ENCODE results near the gene TMEM9.

The TMEM9 gene

GRCh38 chr1:201110138-201110537 lies 44.1 kb downstream of the TMEM9 start:
- no peak for DNase-seq
- Histone ChIP-seq H3K4me1 (ENCODE audit: control insufficient read depth, insufficient read depth, low read length, poor library complexity, severe bottlenecking) (peaks cover 5% of the 10 kb centered on the region), H3K9me3 (ENCODE audit: control insufficient read depth, low read length) (no peaks in the 10 kb centered on the region), H3K27ac (ENCODE audit: insufficient read depth, low read length, poor library complexity, severe bottlenecking) (no peak overlapping the region), H3K36me3 (ENCODE audit: control insufficient read depth, insufficient read depth, low read length) (no peaks in the 10 kb centered on the region), H3K4me3 (ENCODE audit: insufficient read depth, low read depth, low read length, poor library complexity, severe bottlenecking) (no peak overlapping the region), H3K27me3 (replicated peaks; ENCODE audit: control insufficient read depth, insufficient read depth, low read length, poor library complexity, severe bottlenecking) (no peaks in the 10 kb centered on the region)

GRCh38 chr1:201109651-201110050 lies 44.6 kb downstream of the TMEM9 start:
- H3K4me3 ChIP-seq (ENCODE audit: insufficient read depth, low read depth, low read length, poor library complexity, severe bottlenecking), result no peak overlapping the region
- no peaks in the 10 kb centered on the region for H3K9me3 ChIP-seq (ENCODE audit: control insufficient read depth, low read length)
- H3K36me3 ChIP-seq (ENCODE audit: control insufficient read depth, insufficient read depth, low read length), result no peaks in the 10 kb centered on the region
- no peak overlapping the region for H3K27ac ChIP-seq (ENCODE audit: insufficient read depth, low read length, poor library complexity, severe bottlenecking)
- no peaks in the 10 kb centered on the region for H3K27me3 ChIP-seq (replicated peaks; ENCODE audit: control insufficient read depth, insufficient read depth, low read length, poor library complexity, severe bottlenecking)
- no peak for DNase-seq
- peaks cover 3% of the 10 kb centered on the region for H3K4me1 ChIP-seq (ENCODE audit: control insufficient read depth, insufficient read depth, low read length, poor library complexity, severe bottlenecking)

- Histone ChIP-seq H3K36me3 (ENCODE audit: control insufficient read depth, insufficient read depth, low read length) (no peaks in the 10 kb centered on the region), H3K9me3 (ENCODE audit: control insufficient read depth, low read length) (no peaks in the 10 kb centered on the region), H3K27me3 (replicated peaks; ENCODE audit: control insufficient read depth, insufficient read depth, low read length, poor library complexity, severe bottlenecking) (no peaks in the 10 kb centered on the region), H3K27ac (ENCODE audit: insufficient read depth, low read length, poor library complexity, severe bottlenecking) (no peak overlapping the region), H3K4me1 (ENCODE audit: control insufficient read depth, insufficient read depth, low read length, poor library complexity, severe bottlenecking) (no peaks in the 10 kb centered on the region), H3K4me3 (ENCODE audit: insufficient read depth, low read depth, low read length, poor library complexity, severe bottlenecking) (no peak overlapping the region)
- no peak for DNase-seq
These were observed 45.7 kb downstream of the TMEM9 start for GRCh38 chr1:201108614-201109013.

GRCh38 chr1:201105688-201106087 lies 48.6 kb downstream of the TMEM9 start:
- no peaks in the 10 kb centered on the region for H3K27me3 ChIP-seq (replicated peaks; ENCODE audit: control insufficient read depth, insufficient read depth, low read length, poor library complexity, severe bottlenecking)
- no peaks in the 10 kb centered on the region for H3K4me1 ChIP-seq (ENCODE audit: control insufficient read depth, insufficient read depth, low read length, poor library complexity, severe bottlenecking)
- no peak overlapping the region for H3K27ac ChIP-seq (ENCODE audit: insufficient read depth, low read length, poor library complexity, severe bottlenecking)
- H3K4me3 ChIP-seq (ENCODE audit: insufficient read depth, low read depth, low read length, poor library complexity, severe bottlenecking), result no peak overlapping the region
- H3K36me3 ChIP-seq (ENCODE audit: control insufficient read depth, insufficient read depth, low read length), result no peaks in the 10 kb centered on the region
- no peak for DNase-seq
- H3K9me3 ChIP-seq (ENCODE audit: control insufficient read depth, low read length), result no peaks in the 10 kb centered on the region

- H3K27me3 ChIP-seq (replicated peaks; ENCODE audit: control insufficient read depth, insufficient read depth, low read length, poor library complexity, severe bottlenecking), result no peaks in the 10 kb centered on the region
- H3K27ac ChIP-seq (ENCODE audit: insufficient read depth, low read length, poor library complexity, severe bottlenecking), result no peak overlapping the region
- no peaks in the 10 kb centered on the region for H3K9me3 ChIP-seq (ENCODE audit: control insufficient read depth, low read length)
- no peak for DNase-seq
- no peaks in the 10 kb centered on the region for H3K36me3 ChIP-seq (ENCODE audit: control insufficient read depth, insufficient read depth, low read length)
- H3K4me3 ChIP-seq (ENCODE audit: insufficient read depth, low read depth, low read length, poor library complexity, severe bottlenecking), result no peak overlapping the region
- H3K4me1 ChIP-seq (ENCODE audit: control insufficient read depth, insufficient read depth, low read length, poor library complexity, severe bottlenecking), result no peaks in the 10 kb centered on the region
These were observed 50.1 kb downstream of the TMEM9 start for GRCh38 chr1:201104141-201104540.

GRCh38 chr1:201103666-201104065 lies 50.6 kb downstream of the TMEM9 start:
- H3K4me3 ChIP-seq (ENCODE audit: insufficient read depth, low read depth, low read length, poor library complexity, severe bottlenecking), result no peak overlapping the region
- H3K9me3 ChIP-seq (ENCODE audit: control insufficient read depth, low read length), result no peaks in the 10 kb centered on the region
- H3K4me1 ChIP-seq (ENCODE audit: control insufficient read depth, insufficient read depth, low read length, poor library complexity, severe bottlenecking), result no peaks in the 10 kb centered on the region
- no peak overlapping the region for H3K27ac ChIP-seq (ENCODE audit: insufficient read depth, low read length, poor library complexity, severe bottlenecking)
- H3K27me3 ChIP-seq (replicated peaks; ENCODE audit: control insufficient read depth, insufficient read depth, low read length, poor library complexity, severe bottlenecking), result no peaks in the 10 kb centered on the region
- DNase-seq, result no peak
- H3K36me3 ChIP-seq (ENCODE audit: control insufficient read depth, insufficient read depth, low read length), result no peaks in the 10 kb centered on the region

GRCh38 chr1:201100169-201100930 lies 53.9 kb downstream of the TMEM9 start:
- DNase-seq, result no peak
- Histone ChIP-seq H3K36me3 (ENCODE audit: control insufficient read depth, insufficient read depth, low read length) (no peaks in the 10 kb centered on the region), H3K27ac (ENCODE audit: insufficient read depth, low read length, poor library complexity, severe bottlenecking) (no peak overlapping the region), H3K9me3 (ENCODE audit: control insufficient read depth, low read length) (no peaks in the 10 kb centered on the region), H3K27me3 (replicated peaks; ENCODE audit: control insufficient read depth, insufficient read depth, low read length, poor library complexity, severe bottlenecking) (no peaks in the 10 kb centered on the region), H3K4me3 (ENCODE audit: insufficient read depth, low read depth, low read length, poor library complexity, severe bottlenecking) (no peak overlapping the region), H3K4me1 (ENCODE audit: control insufficient read depth, insufficient read depth, low read length, poor library complexity, severe bottlenecking) (no peaks in the 10 kb centered on the region)

GRCh38 chr1:201098992-201099677 lies 55.1 kb downstream of the TMEM9 start:
- no peaks in the 10 kb centered on the region for H3K36me3 ChIP-seq (ENCODE audit: control insufficient read depth, insufficient read depth, low read length)
- no peak for DNase-seq
- no peak overlapping the region for H3K4me3 ChIP-seq (ENCODE audit: insufficient read depth, low read depth, low read length, poor library complexity, severe bottlenecking)
- no peaks in the 10 kb centered on the region for H3K27me3 ChIP-seq (replicated peaks; ENCODE audit: control insufficient read depth, insufficient read depth, low read length, poor library complexity, severe bottlenecking)
- H3K9me3 ChIP-seq (ENCODE audit: control insufficient read depth, low read length), result no peaks in the 10 kb centered on the region
- H3K27ac ChIP-seq (ENCODE audit: insufficient read depth, low read length, poor library complexity, severe bottlenecking), result no peak overlapping the region
- no peaks in the 10 kb centered on the region for H3K4me1 ChIP-seq (ENCODE audit: control insufficient read depth, insufficient read depth, low read length, poor library complexity, severe bottlenecking)

- Histone ChIP-seq H3K9me3 (ENCODE audit: control insufficient read depth, low read length) (no peaks in the 10 kb centered on the region), H3K4me1 (ENCODE audit: control insufficient read depth, insufficient read depth, low read length, poor library complexity, severe bottlenecking) (no peaks in the 10 kb centered on the region), H3K27me3 (replicated peaks; ENCODE audit: control insufficient read depth, insufficient read depth, low read length, poor library complexity, severe bottlenecking) (no peaks in the 10 kb centered on the region), H3K36me3 (ENCODE audit: control insufficient read depth, insufficient read depth, low read length) (no peaks in the 10 kb centered on the region), H3K4me3 (ENCODE audit: insufficient read depth, low read depth, low read length, poor library complexity, severe bottlenecking) (no peak overlapping the region), H3K27ac (ENCODE audit: insufficient read depth, low read length, poor library complexity, severe bottlenecking) (no peak overlapping the region)
- DNase-seq, result no peak
These were observed 57.1 kb downstream of the TMEM9 start for GRCh38 chr1:201096977-201097856.
